GM23338 (cell line): ENCODE measurements around the gene ROR1. TPM values are rescaled to one million over a fixed set of nuclear protein-coding genes. Genes with fewer than 3 reads are reported as not detected.

Experiments used
- CREB1 ChIP-seq: fragments of 250-450 bp; sonication (Bioruptor Pico); IDR thresholded peaks from 2 replicates; pipeline ENCODE4 v1.5.0; 2020; ENCODE audit warnings: low read depth, mild to moderate bottlenecking, moderate library complexity
- STAT1 ChIP-seq: IDR thresholded peaks from one replicate; pipeline ENCODE4 v1.6.1; 2016; ENCODE audit warnings: antibody characterized with exemption; ENCODE audit not compliant: unreplicated experiment
- ZNF331 ChIP-seq: fragments of 250-450 bp; sonication (Bioruptor Pico); IDR thresholded peaks from 2 replicates; pipeline ENCODE4 v1.5.0; 2020; ENCODE audit warnings: low read depth, mild to moderate bottlenecking, moderate library complexity
- ZNF462 ChIP-seq: fragments of 250-450 bp; sonication (Bioruptor Pico); IDR thresholded peaks from 2 replicates; pipeline ENCODE4 v1.5.0; 2020; ENCODE audit warnings: mild to moderate bottlenecking, moderate library complexity
- polyA plus RNA-seq: library from polyadenylated mRNA; unstranded; fragments of >200 nt; fragmentation: Nextera tagmentation; extraction: Ambion mirVana; gene quantifications from 2 replicates; pipeline ENCODE4 v1.2.1, GENCODE V29; 2016
- total RNA-seq: library from RNA; depleted of rRNA; stranded (reverse); fragments of >200 nt; shearing (Covaris generic); gene quantifications from 2 replicates; pipeline ENCODE4 v1.2.3, GENCODE V29; 2014
- TF ChIP-seq, protein P1 (sequence below): IDR thresholded peaks from one replicate; pipeline ENCODE4 v1.6.1; 2018; ENCODE audit warnings: antibody characterized with exemption; ENCODE audit not compliant: unreplicated experiment
- TF ChIP-seq, protein P2 (sequence below): IDR thresholded peaks from 2 replicates; pipeline ENCODE4 v1.6.1; 2016; ENCODE audit warnings: antibody characterized with exemption

ROR1 gene
- total and polyA plus RNA-seq, 2 experiments from 2014 or later: 59.7 to 96.0 TPM

- TF ChIP-seq ZNF462: no peak
- TF ChIP-seq, protein P1, sequence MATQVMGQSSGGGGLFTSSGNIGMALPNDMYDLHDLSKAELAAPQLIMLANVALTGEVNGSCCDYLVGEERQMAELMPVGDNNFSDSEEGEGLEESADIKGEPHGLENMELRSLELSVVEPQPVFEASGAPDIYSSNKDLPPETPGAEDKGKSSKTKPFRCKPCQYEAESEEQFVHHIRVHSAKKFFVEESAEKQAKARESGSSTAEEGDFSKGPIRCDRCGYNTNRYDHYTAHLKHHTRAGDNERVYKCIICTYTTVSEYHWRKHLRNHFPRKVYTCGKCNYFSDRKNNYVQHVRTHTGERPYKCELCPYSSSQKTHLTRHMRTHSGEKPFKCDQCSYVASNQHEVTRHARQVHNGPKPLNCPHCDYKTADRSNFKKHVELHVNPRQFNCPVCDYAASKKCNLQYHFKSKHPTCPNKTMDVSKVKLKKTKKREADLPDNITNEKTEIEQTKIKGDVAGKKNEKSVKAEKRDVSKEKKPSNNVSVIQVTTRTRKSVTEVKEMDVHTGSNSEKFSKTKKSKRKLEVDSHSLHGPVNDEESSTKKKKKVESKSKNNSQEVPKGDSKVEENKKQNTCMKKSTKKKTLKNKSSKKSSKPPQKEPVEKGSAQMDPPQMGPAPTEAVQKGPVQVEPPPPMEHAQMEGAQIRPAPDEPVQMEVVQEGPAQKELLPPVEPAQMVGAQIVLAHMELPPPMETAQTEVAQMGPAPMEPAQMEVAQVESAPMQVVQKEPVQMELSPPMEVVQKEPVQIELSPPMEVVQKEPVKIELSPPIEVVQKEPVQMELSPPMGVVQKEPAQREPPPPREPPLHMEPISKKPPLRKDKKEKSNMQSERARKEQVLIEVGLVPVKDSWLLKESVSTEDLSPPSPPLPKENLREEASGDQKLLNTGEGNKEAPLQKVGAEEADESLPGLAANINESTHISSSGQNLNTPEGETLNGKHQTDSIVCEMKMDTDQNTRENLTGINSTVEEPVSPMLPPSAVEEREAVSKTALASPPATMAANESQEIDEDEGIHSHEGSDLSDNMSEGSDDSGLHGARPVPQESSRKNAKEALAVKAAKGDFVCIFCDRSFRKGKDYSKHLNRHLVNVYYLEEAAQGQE: no peak
- TF ChIP-seq STAT1: no peak
- TF ChIP-seq CREB1: no peak
- TF ChIP-seq, protein P2, sequence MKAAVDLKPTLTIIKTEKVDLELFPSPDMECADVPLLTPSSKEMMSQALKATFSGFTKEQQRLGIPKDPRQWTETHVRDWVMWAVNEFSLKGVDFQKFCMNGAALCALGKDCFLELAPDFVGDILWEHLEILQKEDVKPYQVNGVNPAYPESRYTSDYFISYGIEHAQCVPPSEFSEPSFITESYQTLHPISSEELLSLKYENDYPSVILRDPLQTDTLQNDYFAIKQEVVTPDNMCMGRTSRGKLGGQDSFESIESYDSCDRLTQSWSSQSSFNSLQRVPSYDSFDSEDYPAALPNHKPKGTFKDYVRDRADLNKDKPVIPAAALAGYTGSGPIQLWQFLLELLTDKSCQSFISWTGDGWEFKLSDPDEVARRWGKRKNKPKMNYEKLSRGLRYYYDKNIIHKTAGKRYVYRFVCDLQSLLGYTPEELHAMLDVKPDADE: no peak
- TF ChIP-seq ZNF331 (CRISPR knock-in tag): no peak
Observed at GRCh38 chr1:63874278-63874880, 100.6 kb downstream of the ROR1 start (continued).
